Measurements from ENCODE around the gene ZNF428.

DNA sequence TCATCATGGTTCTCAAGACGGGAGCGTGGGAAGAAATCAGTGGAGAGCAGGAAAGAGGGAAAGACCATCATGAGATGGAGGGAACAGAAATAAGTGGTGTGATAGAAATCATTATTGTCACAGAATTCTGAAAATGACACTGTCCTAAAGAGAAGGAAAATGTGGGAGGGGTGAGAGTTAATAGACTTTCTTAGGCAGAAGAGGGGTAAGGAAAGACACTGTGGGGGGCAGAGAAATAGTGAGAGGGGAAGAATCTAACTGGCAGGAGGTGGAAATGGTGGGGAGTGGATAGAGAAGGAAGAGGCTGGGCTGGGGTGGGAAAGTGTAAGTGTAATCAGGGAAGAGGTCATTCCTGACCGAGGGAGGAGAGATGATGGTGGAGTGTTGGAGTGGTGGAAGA, 40.6 kb downstream of the ZNF428 start:
- TF ChIP-seq, protein P1, sequence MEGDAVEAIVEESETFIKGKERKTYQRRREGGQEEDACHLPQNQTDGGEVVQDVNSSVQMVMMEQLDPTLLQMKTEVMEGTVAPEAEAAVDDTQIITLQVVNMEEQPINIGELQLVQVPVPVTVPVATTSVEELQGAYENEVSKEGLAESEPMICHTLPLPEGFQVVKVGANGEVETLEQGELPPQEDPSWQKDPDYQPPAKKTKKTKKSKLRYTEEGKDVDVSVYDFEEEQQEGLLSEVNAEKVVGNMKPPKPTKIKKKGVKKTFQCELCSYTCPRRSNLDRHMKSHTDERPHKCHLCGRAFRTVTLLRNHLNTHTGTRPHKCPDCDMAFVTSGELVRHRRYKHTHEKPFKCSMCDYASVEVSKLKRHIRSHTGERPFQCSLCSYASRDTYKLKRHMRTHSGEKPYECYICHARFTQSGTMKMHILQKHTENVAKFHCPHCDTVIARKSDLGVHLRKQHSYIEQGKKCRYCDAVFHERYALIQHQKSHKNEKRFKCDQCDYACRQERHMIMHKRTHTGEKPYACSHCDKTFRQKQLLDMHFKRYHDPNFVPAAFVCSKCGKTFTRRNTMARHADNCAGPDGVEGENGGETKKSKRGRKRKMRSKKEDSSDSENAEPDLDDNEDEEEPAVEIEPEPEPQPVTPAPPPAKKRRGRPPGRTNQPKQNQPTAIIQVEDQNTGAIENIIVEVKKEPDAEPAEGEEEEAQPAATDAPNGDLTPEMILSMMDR (IDR thresholded peaks at IDR 0.05) = no peak
- TF ChIP-seq EZH2phosphoT487 (IDR thresholded peaks at IDR 0.05; ENCODE audit: borderline replicate concordance, low read depth) (no peak), RFX5 (IDR thresholded peaks at IDR 0.05; ENCODE audit: low read length) (no peak)
